Neural cell (in vitro differentiated cells): ENCODE results near the gene RUBCNL.

Experiments used
- CTCF ChIP-seq: fragments of 450-650 bp; IDR thresholded peaks from 2 replicates; pipeline ENCODE4 v1.5.1; 2014; ENCODE audit warnings: antibody characterized with exemption, mild to moderate bottlenecking, moderate library complexity; ENCODE audit not compliant: poor library complexity, severe bottlenecking
- EP300 ChIP-seq: fragments of 450-650 bp; conservative IDR thresholded peaks from 2 replicates; pipeline ENCODE4 v1.6.1; 2014; ENCODE audit warnings: antibody characterized with exemption, mild to moderate bottlenecking, moderate library complexity; ENCODE audit not compliant: poor library complexity, severe bottlenecking
- EZH2 ChIP-seq: fragments of 200-600, 300-800 bp; shearing (Covaris generic), sonication (generic); IDR thresholded peaks from 2 replicates; pipeline ENCODE4 v1.6.1; 2014; ENCODE audit warnings: antibody characterized with exemption, low read length, borderline replicate concordance, mild to moderate bottlenecking; ENCODE audit not compliant: insufficient read depth, poor library complexity, severe bottlenecking
- MXI1 ChIP-seq: fragments of 450-650 bp; conservative IDR thresholded peaks from 2 replicates; pipeline ENCODE4 v1.6.1; 2014; ENCODE audit warnings: antibody characterized with exemption, mild to moderate bottlenecking; ENCODE audit not compliant: poor library complexity, severe bottlenecking
- POLR2AphosphoS5 ChIP-seq: IDR thresholded peaks from 2 replicates; pipeline ENCODE4 v1.6.1; 2012
- RAD21 ChIP-seq: fragments of 450-650 bp; conservative IDR thresholded peaks from 2 replicates; pipeline ENCODE4 v1.6.1; 2014; ENCODE audit warnings: antibody characterized with exemption, mild to moderate bottlenecking, moderate library complexity
- REST ChIP-seq: IDR thresholded peaks from 2 replicates; pipeline ENCODE4 v1.6.1; 2012; ENCODE audit warnings: borderline replicate concordance
- SMC3 ChIP-seq: fragments of 450-650 bp; conservative IDR thresholded peaks from 2 replicates; pipeline ENCODE4 v1.6.1; 2014; ENCODE audit warnings: antibody characterized with exemption, mild to moderate bottlenecking, moderate library complexity; ENCODE audit not compliant: poor library complexity
- TAF1 ChIP-seq: IDR thresholded peaks from 2 replicates; pipeline ENCODE4 v1.6.1; 2012; ENCODE audit warnings: low read depth

GRCh38 chr13:46332772-46333171 is 54.3 kb downstream of the RUBCNL start:
- no peak for TF ChIP-seq CTCF
- TF ChIP-seq SMC3, result no peak
- no peak for TF ChIP-seq REST
- no peak for TF ChIP-seq TAF1
- no peak for TF ChIP-seq MXI1
- TF ChIP-seq RAD21, result no peak
- TF ChIP-seq POLR2AphosphoS5, result no peak
- TF ChIP-seq EZH2, result no peak
- no peak for TF ChIP-seq EP300
